ENCODE data around the gene TTC7B.

DNA sequence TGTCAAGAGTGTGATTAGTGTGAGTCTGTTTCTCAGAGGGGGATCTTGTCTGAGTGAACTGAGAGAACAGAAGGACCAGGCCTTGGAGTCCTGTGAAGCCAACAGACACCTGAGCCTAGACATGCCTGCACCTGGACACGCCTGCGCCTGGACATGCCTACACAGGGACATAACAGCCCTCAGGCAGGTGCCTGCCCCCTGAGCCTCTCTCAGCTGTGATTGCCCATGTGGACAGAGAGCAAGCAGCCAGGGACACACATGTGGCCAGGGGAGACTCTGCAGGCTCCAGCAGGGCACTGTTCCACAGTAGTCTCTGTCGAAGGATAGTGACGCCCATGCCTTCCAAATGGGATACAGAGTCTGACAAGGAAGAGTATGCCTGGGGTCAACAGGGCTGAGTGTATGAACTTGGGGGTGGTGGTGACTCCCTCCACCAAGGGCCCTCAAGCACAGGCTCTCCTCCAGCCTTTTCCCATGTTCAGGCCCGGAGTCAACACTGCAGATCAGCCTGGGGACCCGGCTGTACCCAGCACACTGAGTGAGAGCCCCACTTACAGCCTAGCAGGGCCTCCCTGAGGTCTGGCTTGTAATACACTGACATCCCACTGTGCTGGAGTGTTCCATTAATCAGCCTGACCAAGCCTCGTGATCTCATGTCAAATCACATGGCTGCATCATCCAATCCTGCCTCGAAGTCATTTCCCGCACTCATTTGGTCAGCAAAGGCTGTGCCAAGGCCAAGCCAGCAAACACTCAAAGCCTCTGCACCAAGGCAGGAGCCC is 246.4 kb downstream of the TTC7B start:
- TF ChIP-seq CTCF (IDR thresholded peaks at IDR 0.05; ENCODE audit: borderline replicate concordance, extremely low read depth, low read length, poor library complexity, severe bottlenecking) (no peak), EZH2 (IDR thresholded peaks at IDR 0.05; ENCODE audit: borderline replicate concordance, low read depth, low read length, severe bottlenecking) (no peak)
